NCI-H2107 treated with DMSO at 0.1 percent for 48 hours (cell line): ENCODE results near the gene SMPD3.

Source experiments
- DNase-seq: peaks from one replicate; lab custom pipeline; 2025; ENCODE audit not compliant: unreplicated experiment; lab: John Stamatoyannopoulos, UW

SMPD3 gene

DNA sequence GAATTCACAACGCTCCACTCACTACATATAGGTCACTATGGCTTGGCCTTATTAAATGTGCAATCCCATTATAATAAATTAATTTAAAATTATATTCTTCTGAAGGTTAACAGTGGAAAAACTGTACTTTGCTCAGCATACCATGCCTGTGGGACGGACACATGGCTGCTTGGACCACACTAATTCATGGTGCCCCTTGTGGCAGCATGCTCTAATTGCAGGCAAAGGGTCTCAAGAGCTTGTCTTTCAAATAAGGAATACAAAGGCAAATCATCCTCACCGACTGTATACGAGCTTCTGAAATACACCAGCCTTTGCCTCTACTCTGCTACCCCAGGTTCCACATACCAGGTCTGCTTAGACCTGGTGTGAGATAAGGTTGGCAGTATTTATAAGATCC lies 11.7 kb downstream of the SMPD3 start:
- DNase-seq: no peak

DNA sequence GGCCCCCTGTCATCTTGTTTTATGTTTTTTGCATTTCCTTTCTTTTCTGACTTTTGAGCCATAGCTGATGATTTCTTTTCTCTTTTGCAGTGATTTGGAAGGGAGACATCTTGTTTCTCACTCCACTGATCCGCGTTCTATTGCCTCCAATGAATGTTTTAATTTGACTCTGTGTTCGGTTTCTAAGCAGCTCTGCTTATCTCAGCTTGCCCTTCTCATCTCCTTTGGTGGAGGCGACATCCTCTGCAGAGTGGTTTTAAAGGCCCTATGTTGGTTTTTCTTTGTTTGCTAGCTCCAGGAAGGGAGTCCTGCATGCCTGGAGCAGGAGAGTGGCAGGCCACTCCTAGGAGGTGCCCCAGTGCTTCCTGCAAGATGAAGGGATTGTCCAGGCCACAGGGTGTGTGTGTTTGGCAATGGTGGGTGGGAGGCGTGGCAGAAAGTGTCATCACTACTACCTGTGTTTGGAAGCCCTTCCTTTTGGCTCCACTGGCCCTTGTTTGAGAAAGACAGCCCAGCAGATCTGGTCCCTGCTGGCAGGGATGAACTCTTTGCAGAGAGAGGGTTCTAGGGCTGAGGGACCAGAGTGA lies 13.6 kb downstream of the SMPD3 start:
- DNase-seq: no peak

DNA sequence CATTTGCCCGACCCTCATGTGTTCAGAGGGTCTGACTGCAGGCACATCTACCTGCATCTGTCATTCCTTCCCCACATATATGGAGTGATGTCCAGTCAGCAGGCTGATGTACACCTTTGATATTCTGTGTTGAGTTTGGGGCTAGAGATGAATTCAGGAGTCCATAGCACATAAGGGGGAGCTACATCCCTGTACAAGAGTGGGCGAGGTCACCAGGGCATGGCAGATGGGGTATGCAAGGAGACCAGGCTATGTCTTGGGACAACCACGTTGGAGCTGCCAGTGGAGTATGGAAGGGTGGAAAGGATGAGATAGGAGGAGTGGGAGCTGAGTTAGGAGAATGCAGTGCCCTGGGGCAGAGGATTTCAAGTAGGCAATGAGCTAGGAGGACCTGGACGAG lies 15.0 kb downstream of the SMPD3 start:
- no peak for DNase-seq

DNA sequence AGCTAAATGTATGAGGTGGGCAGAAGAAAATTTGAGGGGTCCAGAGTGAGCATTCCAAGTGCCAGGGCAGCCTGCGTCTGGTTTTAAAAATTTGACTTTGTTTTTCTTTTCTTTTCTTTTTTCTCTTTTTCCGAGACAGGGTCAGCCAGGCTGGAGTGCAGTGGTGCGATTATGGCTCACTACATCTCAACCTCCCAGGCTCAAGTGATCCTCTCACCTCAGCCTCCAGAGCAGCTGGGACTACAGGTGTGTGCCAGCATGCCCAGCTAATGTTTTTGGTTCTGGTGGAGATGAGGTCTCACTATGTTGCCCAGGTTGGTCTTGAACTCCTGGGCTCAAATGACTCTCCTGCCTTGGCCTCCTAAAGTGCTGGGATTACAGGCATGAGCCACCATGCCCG lies 15.6 kb downstream of the SMPD3 start:
- DNase-seq: no peak

DNA sequence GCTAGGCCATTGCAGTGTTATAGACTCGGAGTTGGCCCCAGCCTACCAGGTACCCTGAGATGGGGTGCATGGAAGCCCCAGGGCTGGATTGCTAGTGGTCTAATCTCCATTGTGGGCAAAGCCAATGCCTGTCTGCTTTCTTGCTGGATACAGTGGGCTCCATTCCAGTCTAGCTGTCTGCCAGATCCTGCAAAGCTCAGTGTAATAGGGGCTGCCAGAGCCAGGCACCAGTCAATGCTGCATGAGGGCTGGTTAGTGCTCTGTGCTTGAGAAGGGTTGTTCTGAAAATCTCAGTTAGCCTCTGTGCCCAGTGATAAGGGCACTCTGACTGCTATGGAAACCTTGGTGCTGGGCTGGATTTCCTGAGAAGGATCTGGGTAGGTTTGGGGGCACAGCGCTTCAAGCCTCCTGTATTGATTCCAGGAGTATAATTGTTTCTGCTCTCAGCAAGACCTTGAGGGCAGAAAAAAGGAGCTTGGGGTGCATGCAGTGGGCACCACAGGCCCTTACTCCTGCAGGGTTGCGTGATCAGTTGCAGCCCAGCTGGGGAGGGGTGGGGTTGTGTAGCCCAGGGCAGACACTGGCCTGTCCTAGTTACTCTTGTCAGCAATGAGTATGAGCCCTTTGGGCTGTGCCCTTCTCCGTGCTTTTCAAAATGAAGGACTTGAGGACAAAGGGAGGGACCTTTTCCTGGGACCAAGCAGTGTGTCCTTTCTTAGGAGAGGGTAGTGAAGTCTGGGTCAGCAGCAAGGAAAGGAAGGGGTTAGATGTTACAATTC lies 19.0 kb downstream of the SMPD3 start:
- DNase-seq: no peak

DNA sequence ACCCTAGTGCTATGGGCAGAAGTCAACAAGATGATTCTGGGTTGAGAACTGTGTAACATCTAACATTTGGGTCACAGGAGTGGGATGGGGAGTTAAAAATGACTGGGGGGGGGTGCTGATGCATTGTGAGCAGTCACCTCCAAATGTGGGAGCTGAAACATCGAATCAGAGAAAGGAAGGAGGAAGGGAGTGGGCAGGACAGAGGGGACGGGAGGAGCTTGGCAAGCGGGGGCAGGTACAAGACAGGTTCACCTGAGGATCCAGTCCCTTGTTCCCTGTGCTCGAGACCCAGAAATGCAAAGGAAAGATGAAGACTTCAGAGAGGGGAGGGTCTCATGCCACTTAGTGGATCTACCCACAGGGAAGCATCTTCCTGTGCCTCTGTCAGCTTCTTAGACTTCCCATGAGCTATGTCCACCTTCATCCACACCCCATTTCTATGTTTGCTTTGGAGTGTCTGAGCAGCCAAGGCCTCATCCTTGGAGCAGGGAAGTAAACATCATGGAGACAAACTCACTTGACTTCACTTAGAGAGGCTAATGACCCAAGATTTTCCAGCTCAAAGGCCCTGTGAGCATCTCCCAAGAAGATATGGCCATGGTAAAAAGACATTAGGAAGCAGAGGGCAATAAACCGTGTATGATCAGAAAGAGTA lies 20.5 kb downstream of the SMPD3 start:
- no peak for DNase-seq

DNA sequence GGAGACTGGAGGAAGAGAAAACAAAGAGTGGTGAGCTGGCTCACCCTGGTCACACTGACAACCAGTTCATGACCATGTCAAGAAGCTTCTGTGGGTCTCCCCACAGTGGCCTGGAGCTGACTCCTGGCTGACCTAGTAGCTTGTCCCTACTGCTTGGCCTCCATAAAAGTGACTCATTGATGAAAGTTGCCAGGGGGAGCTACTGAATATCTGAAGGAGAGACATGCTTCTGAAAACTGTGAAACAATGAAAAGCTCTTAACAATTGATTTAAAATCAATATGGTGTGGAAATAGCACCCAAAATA lies 22.0 kb downstream of the SMPD3 start:
- no peak for DNase-seq

DNA sequence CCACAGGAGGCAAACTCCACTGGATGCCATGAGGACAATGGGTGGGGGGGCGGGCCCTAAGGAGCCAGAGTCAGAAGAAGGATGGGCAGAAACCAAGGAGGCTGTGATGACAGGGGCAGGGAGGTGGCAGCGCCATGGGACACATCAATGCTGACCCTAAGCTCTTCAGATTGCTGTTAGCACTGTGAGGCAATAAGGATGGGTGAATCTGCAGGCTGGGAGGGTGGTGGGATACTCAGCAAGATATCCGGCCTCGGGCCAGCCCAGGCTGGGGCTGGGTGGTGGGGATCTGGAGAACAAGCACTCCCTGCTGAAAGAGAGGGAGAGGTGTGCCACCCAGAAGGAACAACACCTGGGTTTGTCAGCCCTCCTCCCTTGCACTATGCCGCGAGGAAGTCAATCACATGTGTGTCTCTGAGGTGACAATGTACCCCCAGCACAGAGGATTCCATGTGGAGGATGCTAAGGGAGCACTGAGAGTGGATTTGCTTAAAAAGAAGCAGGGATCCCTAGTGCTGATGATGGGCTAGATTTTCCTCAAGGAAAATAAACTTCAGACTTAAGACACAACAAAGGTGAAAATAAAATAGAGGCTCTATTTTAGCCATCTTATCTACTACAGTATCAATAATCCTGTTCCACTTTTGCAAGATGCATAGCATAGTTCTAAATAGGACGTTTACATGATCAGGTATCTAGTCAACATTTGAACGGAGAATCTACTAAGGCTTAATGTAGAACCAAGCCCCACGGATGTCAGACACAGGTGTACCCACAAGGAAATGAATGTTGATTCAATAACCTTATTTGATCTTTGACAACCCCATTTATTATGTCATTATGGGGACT lies 22.6 kb downstream of the SMPD3 start:
- no peak for DNase-seq

DNA sequence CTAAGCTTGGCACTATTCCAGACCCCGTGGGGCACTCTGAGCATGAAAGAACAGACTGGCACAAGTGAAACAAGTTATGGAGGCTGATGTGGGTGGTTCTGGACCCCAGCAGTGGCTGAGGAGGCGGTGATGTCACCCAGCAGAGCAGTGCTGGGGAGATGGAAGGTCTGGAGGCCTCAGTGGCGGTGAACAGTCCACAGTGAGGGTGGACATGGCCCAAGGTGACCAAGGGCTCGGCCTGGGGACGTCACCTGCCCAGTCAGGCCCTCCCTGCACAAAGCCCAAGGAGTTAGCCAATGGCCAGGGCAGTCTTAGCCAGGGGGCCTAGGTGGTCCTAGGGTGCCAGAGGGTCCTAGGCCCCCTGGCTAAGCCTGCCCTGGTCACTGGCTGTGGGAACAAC lies 24.5 kb downstream of the SMPD3 start:
- no peak for DNase-seq

DNA sequence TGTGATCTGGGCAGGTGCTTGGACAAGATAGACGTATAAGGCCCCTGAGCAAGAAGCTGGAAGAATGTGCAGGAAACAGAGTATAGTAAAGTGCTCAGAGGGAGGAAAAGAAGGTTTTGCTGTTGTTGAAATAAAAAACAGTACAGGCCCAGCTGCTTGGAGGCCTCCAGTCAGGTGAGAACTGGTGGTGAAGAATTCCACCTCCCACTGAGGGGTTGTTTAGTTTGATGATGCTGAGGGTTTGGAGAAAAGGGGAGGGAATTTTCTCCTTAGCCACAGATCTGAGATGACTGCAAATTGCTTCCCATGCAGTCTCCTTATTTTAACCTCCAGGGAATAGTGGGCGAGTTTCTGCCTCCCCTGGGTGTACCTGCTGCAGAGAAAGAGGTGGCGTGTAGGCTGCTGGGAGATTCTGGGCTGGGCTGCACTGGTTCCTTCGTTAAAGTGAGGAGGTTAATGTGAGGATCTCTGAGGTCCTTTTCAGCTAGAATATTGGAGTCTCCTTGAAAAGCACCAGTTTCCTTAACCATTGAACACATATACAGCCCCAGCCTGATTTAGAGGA lies 25.8 kb downstream of the SMPD3 start:
- DNase-seq: peak; percentile 74

DNA sequence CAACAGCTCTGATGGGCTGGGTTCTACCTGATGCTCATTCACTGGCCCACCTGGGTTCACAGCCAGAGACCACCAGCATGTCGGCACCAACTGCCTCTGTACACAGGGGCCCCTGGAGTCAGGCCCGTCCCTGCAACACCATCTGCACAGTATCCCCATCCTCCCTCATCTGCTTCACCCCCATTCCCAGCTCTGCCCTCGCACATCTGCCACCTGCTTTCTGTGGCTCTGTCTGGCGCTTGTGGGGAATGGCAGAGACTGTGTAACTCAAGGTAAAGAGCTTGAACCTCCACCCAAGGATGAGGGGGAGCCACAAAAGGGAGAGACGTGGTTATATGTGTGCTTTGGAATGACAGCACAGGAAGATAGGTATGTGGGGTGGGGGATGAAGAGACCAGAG lies 27.2 kb downstream of the SMPD3 start:
- no peak for DNase-seq

DNA sequence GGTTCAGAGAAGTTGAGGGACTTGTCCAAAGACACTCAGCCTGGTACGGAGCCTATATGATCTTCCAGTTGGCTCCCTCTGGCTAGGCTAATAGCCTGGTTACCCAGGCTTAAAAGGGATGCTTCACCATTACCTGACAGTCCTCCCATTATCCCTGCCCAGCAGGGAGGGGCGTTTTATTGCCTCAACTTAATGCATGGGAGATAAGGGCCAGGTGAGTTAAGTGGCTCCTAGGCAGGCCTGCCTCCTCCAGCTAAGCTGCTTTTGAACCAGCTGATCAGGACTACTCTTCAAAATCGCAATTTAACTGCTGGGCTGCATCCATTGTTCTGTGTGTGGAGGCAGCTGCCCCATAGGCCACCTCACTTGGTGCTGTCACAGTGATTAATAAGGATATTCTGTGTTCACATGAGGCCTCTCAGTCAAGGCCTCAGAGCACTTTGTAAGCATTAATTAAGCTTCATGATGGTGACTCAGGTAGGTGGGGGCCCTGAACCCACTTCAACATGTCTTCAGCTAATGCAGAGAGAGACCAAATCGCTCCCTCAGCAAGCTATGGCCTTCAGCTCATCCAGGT lies 27.9 kb downstream of the SMPD3 start:
- DNase-seq: peak; percentile 92

DNA sequence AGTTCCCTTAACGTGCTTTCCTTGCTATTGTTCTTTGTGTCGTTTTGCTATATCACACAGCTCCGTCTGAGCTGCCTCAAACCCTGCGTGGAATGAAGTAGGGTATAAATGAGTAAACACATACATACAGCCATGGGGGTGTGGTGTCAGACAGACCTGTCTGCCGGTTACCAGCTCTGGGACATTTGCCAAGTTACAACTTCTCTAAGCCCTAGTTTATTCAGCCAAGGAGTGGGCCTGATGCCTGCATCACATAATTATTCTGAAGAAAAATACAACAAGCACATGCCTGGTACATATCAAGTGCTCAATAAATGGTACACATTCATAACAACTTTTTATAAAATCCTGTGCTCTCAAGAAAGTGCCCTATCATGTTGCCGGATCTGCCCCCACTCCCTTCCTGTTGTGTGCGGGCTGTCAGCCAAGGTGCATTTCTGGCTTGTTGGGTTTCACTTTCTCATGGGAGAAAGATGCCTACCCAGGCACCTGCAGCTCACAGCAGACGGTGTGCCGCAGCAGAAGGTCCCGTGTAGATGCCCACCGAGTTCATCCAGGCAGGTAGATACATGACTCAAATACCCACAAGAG lies 30.5 kb downstream of the SMPD3 start:
- peak; percentile 85 for DNase-seq

DNA sequence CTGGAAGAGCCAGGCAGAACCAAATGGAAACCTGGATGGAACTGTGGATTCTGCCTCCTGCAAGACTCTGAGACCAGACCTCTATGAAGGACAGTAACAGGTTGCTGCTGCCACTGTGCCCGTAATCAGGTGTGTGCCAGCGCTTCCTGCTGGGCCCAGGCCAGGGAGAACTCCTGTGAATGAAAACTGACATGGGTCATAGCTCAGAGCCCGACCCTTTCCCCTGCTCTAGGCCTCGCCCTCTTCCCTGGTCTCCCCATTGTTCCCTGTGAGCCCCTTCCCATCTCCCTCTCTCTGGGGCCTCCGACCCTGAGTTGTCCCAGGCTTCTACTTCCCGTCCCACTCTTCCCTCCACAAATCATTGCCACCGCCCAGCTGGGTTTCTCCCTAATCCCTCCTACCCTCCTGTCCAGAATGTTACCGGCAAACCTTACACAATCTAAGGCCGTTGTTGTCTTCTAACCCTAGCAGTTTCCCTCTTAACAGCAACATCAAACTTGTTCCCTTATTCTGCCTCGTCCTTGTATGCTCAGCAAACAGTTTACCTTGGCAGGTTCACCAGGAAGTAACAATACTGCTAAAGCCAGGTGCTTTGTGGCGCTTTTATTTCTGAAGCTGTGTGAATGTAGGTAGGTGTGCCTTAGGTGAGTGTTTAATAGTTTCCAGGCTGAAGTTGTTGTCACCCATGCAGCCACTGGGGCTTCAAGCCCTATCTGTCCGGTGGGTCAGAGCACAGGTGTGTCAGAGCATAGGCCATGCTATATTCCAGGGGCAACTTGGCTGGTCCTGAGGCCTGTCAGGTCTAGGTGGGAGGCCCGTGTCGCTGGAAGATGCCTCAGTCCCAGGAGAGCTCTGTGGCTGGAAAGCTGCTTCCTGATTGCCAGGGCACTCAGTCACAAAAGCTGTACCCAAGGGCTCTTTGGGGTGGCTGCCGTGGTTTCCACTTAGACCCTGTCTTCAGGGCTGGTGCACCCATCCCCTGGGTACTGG lies 32.0 kb downstream of the SMPD3 start:
- peak; percentile 71 for DNase-seq

DNA sequence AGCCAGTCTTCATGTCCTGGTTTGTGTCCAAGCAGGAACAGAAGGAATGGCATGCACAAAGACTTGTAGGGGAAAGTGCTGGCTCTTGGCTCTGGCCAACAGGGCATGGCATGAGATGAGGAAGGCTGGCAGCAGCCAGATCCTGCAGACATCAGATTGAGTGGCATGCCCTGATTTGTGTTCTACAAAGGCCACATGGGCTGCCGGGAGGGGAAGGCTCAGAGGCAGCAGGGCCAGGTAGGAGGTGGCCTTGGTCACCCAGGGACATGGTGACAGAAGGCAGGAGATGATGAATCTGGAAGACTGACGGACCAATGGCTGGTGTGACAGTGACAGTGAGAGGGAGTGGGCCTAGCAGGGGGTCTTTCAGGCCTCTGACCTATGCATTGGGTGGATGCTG lies 33.7 kb downstream of the SMPD3 start:
- no peak for DNase-seq

DNA sequence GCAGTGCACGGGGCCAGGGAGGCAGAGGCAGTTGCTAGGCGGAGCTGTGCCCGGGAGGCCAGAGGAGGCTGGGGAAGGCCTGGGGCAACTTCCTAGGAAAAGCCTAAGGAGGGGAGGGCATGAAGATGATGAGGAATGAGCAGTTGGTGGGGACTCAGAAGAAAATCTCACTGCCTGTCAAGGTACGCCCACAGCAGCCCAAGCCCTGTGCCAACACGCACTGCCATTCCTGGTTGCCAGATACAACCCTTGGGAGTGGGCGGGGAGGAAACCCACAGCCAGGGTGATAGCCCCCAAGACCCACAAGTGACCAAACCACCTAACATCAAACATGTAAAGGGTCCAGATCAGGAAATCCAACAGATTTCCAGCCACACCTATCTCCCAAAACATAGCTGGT lies 36.2 kb downstream of the SMPD3 start:
- DNase-seq: no peak

DNA sequence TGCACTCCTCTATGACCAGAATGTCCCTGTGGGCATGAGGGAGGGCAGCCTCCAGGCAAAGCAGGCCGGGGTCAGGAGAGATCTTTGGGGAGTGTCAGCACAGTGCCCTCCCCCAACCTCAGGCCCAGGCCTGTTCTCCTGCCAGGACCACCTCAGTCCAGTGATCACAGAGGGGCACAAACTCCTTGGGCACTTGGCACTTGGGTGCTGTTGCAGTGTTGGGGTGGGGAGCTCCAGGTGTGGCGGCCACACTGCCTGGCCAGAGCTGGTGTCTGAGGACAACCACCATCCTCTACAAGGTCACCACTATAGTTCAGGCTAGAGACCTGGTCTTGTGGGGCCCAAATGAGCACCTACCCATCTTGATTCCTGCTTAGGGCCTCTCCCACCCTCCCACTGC lies 37.2 kb downstream of the SMPD3 start:
- DNase-seq: no peak

DNA sequence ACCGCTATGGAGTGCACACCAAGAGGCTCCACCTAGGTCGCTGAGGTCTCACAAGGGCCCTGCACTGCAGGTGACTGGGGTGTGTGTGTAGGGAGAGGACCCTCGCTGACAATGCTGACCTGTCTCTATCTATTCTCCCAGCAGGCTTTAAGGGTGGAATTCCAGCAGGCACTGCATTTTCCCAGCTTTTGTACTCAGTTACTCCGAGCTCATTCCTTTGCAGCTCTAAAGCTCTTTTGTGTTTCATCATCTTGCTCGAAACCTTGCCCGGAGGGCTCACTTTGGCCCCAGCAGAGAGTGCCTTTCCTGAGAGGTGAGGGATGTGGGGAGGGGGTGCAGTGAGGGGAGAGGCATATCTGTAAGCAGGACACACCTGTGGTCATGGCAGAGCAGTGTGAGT lies 39.3 kb downstream of the SMPD3 start:
- no peak for DNase-seq

DNA sequence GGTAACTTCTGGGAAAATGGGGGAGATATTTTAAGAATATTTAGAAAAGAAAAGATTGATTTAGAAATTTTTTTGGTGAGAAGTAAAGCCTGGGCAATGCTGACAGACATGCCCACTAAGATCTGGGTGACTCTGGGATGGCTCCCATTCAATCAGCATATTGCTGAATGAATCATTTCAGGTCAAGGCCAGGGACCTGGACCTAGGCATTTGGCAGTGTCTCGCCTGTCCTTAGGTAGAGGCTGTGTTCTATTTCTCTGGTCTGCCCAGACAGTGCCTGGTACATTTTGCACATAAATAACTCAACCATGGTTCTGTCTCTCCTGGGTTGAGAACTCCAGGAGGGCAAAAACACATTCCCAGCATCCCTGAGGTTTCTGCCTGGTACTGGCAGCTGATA lies 39.9 kb downstream of the SMPD3 start:
- no peak for DNase-seq
